Measurements from ENCODE around the gene VWA8. TPM values are rescaled to one million over a fixed set of nuclear protein-coding genes. Genes with fewer than 3 reads are reported as not detected.
"Not testable (repeated sequence)": the region's sequence is repeated elsewhere in the genome, so short reads cannot be mapped to it uniquely, and the experiment has no call there.

The VWA8 gene
- total RNA-seq, 2 experiments from 2014 or later, result 21.7 to 26.2 TPM

DNA sequence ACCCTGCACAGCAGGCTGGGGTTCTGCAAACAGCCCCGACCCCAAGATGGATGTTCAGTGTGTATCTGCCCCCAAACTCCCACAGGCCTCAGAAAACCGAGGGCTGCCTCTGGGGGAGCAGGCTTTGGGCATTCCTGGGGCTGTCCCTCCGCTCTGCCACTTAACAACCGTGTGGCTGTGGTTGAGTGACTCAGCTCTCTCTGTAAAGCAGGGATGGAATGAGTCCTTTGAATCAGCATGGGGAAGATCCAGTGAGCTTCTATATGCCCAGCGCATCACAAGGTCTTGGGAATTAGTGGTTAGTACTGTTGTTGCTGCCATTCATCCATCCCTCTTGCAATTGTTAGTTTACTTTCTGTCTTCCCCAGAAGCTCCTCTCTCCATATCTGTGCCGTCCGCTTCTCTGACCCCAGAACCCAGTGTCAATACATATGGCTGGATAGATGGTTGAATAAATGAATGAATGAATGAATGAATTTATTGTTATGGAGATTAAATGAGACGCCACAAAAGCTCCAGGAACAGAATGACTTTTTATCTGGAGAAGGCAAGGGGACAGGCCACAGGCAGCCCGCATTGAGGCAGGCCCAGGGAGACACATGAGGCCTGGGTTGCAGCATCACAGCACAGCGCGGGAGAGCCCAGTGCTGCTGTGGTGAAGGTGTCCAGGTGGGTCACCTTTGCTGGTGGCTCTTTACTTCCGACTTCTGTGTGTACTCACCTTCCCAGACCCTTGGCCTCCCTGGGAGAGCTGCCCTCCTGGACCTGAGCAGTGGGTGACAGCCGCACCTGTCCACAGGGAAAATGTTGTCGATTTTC lies 414.3 kb downstream of the VWA8 start:
- peak; percentile 91 for ATAC-seq
- H3K36me3 Mint-ChIP-seq (ENCODE audit: low read depth), result no peaks in the 10 kb centered on the region
- DNase-seq, result peak; percentile 55
- H3K27ac Mint-ChIP-seq, result no peak overlapping the region
- H3K9me3 Mint-ChIP-seq (ENCODE audit: low read depth), result peaks cover 2% of the 10 kb centered on the region
- peaks cover 21% of the 10 kb centered on the region for H3K4me1 Mint-ChIP-seq
- POLR2A ChIA-PET, result interaction anchor here (0.6 kb wide), 1 partner anchor 89 kb away, joined by 3 read pairs; the partner anchor contains the start of gene RGCC
- intact Hi-C loops (cut with DNase I, micrococcal nuclease), result no loop called here
- H3K4me3 Mint-ChIP-seq, result no peak overlapping the region
- no peaks in the 10 kb centered on the region for H3K27me3 Mint-ChIP-seq
- CTCF ChIA-PET, result no interaction called here

DNA sequence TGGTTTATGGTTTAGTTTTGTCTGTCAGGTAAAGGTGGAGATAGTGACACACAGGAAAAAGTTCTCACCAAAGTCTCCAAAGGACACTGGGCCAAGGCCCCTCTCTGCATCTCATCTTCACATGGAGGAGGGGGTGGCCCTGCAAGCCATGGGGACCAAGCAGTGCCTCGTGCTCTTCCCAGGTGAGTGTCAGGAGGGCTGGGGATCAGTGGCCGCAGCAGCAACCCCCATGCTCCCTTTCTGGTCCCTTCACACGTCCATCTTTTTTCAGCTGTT lies 415.5 kb downstream of the VWA8 start:
- ATAC-seq (peak; percentile 28), DNase-seq (no peak)
- H3K27ac Mint-ChIP-seq, result no peak overlapping the region
- intact Hi-C loops (cut with DNase I, micrococcal nuclease), result no loop called here
- peaks cover 2% of the 10 kb centered on the region for H3K9me3 Mint-ChIP-seq (ENCODE audit: low read depth)
- H3K4me3 Mint-ChIP-seq, result no peak overlapping the region
- CTCF ChIA-PET, result no interaction called here
- H3K4me1 Mint-ChIP-seq, result peaks cover 28% of the 10 kb centered on the region
- H3K27me3 Mint-ChIP-seq, result no peaks in the 10 kb centered on the region
- POLR2A ChIA-PET, result no interaction called here
- H3K36me3 Mint-ChIP-seq (ENCODE audit: low read depth), result no peaks in the 10 kb centered on the region

DNA sequence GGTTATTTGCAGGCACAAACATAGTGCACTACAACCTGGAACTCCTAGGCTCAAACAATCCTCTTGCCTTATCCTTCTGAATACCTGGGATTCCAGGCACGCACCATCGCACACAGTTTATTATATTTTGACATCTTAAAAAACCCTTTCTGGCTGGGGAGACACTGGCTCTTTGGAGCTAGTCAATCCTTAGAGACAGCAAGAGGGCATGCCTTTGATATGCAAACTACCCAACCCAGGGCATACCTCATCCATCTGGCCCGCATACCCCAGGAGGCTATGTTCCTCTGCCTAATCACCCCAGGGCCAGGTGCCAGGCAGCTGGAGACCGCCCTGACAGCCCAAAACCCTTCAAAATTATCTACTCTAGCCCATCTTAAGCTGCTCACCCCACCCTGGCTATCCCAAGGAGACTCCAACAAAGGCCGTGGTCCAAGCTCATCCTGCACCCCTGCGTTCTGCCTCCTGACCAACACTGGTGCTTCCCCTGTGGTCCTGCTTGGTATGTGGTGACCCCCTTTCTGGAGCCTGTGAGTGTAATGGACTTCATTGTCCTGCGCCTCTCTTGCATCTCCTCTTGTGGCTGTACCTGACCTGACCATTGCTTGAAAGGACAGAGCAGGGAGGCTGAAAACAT lies 417.1 kb downstream of the VWA8 start:
- DNase-seq (no peak), ATAC-seq (no peak)
- H3K9me3 Mint-ChIP-seq (ENCODE audit: low read depth), result peaks cover 5% of the 10 kb centered on the region
- intact Hi-C loops (cut with DNase I, micrococcal nuclease), result no loop called here
- H3K4me3 Mint-ChIP-seq, result no peak overlapping the region
- ChIA-PET CTCF (interaction anchor here (1.0 kb wide), 1 partner anchor 11 kb away, joined by 4 read pairs; no protein-coding TSS in a partner anchor), POLR2A (no interaction called here)
- no peak overlapping the region for H3K27ac Mint-ChIP-seq
- H3K27me3 Mint-ChIP-seq, result no peaks in the 10 kb centered on the region
- H3K4me1 Mint-ChIP-seq, result peaks cover 33% of the 10 kb centered on the region
- no peaks in the 10 kb centered on the region for H3K36me3 Mint-ChIP-seq (ENCODE audit: low read depth)

DNA sequence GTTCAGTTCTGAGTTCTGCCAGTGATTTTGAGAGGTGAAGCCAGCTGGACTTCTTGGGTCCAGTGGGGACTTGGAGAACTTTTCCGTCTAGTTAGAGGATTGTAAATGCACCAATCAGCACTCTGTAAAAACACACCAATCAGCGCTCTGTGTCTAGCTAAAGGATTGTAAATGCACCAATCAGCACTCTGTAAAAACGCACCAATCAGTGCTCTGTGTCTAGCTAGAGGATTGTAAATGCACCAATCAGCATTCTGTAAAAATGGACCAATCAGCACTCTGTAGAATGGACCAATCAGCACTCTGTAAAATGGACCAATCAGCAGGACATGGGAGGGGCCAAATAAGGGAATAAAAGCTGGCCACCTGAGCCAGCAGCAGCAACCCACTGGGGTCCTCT lies 418.1 kb downstream of the VWA8 start:
- ATAC-seq; CTCF ChIA-PET; intact Hi-C loops (cut with DNase I, micrococcal nuclease); H3K4me3 Mint-ChIP-seq; DNase-seq; H3K27ac Mint-ChIP-seq; H3K9me3 Mint-ChIP-seq (ENCODE audit: low read depth); H3K27me3 Mint-ChIP-seq; POLR2A ChIA-PET; H3K36me3 Mint-ChIP-seq (ENCODE audit: low read depth): not testable (repeated sequence)
- H3K4me1 Mint-ChIP-seq, result peaks cover 33% of the 10 kb centered on the region

DNA sequence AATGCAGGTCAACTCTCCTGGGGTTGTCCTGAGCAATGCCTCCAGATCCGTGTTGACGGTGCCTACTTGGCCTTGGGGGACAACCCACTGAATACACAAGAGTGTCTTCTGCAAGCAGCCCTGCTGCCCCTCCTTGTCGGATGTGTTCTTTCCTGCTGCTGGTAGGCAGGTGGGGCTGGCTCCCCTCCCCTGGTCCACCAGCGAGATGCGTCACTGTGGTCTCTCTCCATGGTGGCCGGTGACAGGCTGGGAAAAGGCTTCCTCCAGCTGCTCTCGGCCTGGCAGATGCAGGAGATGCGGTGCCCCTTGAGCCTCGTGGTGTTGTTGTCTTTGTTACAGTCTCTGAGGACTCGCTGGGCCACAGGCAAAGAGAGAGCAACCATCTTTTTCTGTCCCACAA lies 418.6 kb downstream of the VWA8 start:
- no peaks in the 10 kb centered on the region for H3K36me3 Mint-ChIP-seq (ENCODE audit: low read depth)
- H3K9me3 Mint-ChIP-seq (ENCODE audit: low read depth), result peaks cover 12% of the 10 kb centered on the region
- POLR2A ChIA-PET, result no interaction called here
- intact Hi-C loops (cut with DNase I, micrococcal nuclease), result no loop called here
- no peak overlapping the region for H3K27ac Mint-ChIP-seq
- H3K4me3 Mint-ChIP-seq, result no peak overlapping the region
- CTCF ChIA-PET, result no interaction called here
- H3K4me1 Mint-ChIP-seq, result peaks cover 33% of the 10 kb centered on the region
- ATAC-seq (no peak), DNase-seq (no peak)
- no peaks in the 10 kb centered on the region for H3K27me3 Mint-ChIP-seq

DNA sequence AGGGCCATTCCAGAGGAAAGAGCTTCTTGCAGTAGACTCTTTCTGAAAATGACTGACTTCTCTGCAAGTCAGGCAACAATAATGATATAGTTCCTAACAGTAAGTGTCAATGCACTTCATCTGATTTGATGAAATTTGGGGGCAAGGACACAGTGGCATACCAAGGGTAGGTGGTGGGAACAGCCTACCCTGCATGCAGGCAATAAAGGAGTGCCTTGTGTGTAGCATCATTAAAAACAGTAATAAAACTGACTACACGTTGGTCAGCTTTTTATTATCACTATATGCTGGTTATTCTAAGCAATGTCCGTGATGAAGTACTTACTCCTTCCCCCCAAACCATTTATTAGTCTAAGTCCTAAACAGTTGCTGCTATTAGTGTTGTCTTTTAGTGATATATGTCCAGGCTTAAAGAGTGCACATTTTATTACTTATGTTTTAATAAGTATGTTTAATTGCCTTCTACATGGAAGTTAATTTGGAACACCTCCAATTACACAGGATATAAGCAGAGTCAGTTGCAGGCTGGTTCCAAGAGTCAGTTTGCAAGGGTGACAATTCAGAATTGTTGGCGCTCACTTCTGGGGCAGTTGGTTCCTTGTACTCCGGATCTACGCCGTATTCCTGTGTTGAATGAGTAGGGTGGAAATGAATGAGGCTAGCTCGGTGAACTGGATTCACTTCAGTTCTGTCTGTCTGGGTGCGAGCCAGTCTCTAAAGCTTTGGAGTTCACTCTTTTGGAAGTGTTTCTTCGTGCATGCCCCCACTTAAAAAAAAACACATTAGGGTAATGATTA lies 419.6 kb downstream of the VWA8 start:
- no peak for DNase-seq
- Mint-ChIP-seq H3K4me3 (no peak overlapping the region), H3K27ac (no peak overlapping the region), H3K9me3 (ENCODE audit: low read depth) (peaks cover 13% of the 10 kb centered on the region), H3K4me1 (peaks cover 29% of the 10 kb centered on the region), H3K27me3 (no peaks in the 10 kb centered on the region), H3K36me3 (ENCODE audit: low read depth) (no peaks in the 10 kb centered on the region)
- no peak for ATAC-seq
- ChIA-PET POLR2A (no interaction called here), CTCF (interaction anchor here (0.7 kb wide), 1 partner anchor 764 kb away, joined by 3 read pairs; no protein-coding TSS in a partner anchor)
- intact Hi-C loops (cut with DNase I, micrococcal nuclease), result no loop called here

DNA sequence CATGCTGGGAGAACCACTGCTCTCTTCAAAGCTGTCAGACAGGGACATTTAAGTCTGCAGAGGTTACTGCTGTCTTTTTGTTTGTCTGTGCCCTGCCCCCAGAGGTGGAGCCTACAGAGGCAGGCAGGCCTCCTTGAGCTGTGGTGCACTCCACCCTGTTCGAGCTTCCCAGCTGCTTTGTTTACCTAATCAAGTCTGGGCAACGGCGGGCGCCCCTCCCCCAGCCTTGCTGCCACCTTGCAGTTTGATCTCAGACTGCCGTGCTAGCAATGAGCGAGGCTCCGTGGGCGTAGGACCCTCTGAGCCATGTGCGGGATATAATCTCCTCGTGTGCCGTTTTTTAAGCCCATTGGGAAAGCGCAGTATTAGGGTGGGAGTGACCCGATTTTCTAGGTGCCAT lies 420.7 kb downstream of the VWA8 start:
- H3K4me3 Mint-ChIP-seq; H3K27me3 Mint-ChIP-seq; ATAC-seq; CTCF ChIA-PET; H3K36me3 Mint-ChIP-seq (ENCODE audit: low read depth); intact Hi-C loops (cut with DNase I, micrococcal nuclease); H3K27ac Mint-ChIP-seq: not testable (repeated sequence)
- DNase-seq, result peak; percentile 27
- POLR2A ChIA-PET, result interaction anchor here (0.6 to 0.7 kb wide), 2 partner anchors 76 to 81 kb away, joined by 3 read pairs; no protein-coding TSS in a partner anchor
- Mint-ChIP-seq H3K4me1 (peaks cover 18% of the 10 kb centered on the region), H3K9me3 (ENCODE audit: low read depth) (peaks cover 13% of the 10 kb centered on the region)

DNA sequence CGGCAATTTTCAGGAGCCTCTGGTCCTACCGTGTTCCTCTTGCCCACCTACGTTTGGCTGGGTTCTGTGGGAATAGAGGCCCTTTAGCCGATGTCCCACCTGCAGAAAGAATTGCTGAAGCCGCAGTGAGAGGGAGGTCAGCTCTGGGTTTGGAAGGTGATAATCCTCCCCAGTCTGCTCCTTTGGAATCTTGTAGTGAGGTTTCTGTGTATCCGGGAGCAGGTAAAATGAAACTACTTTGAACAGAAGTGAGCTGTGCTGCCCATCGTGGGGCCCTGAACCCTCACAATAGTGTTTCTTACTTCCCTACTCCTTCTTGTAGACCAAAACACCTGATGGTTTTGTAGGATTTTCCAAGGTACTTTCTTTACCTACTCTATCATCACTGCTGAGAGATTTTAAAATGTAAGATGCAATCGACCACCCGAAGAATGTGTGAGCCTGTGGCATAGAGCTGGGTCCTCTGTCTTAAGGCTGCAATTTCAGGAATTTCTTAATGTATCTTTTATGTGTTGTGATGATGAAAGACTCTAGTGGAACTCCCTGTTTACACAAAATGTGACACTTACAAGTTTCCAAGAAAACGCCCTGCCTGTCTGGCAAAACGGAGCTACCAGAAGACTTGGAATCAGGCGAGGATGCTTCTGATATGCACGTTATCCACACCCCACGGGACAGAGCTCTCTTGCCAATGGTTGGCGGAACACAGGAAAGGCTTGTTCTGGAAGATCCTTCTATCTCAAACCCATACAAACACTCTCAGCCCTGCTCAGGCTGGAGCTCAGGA lies 427.4 kb downstream of the VWA8 start:
- Mint-ChIP-seq H3K4me3 (no peak overlapping the region), H3K36me3 (ENCODE audit: low read depth) (no peaks in the 10 kb centered on the region), H3K9me3 (ENCODE audit: low read depth) (peaks cover 7% of the 10 kb centered on the region), H3K27ac (no peak overlapping the region), H3K4me1 (no peaks in the 10 kb centered on the region), H3K27me3 (no peaks in the 10 kb centered on the region)
- DNase-seq, result no peak
- intact Hi-C loops (cut with DNase I, micrococcal nuclease), result no loop called here
- no peak for ATAC-seq
- ChIA-PET CTCF (interaction anchor here (0.5 to 1.4 kb wide), 3 partner anchors 10 to 1158 kb away, joined by 3 to 4 read pairs (median 3); no protein-coding TSS in a partner anchor), POLR2A (no interaction called here)

DNA sequence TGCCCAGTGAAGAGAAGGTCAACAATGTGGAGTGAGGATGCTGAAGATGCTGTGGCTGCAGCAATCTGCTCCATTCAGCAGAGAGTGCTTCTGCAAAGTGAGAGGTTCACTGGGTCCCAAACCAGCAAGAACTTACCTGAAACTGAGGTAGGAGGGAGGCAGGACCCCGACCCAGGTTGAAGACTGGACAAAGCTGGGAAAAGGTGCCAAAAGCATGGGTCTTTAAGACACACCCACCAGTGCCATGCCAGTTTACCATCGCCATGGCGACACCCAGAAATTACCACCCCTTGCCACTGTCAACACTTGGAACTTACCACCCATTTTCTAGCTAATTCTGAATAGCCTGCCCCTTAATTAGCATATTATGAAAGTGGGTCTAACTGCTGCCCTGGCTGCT lies 432.9 kb downstream of the VWA8 start:
- Mint-ChIP-seq H3K27ac (no peak overlapping the region), H3K27me3 (no peaks in the 10 kb centered on the region), H3K9me3 (ENCODE audit: low read depth) (no peaks in the 10 kb centered on the region), H3K4me1 (no peaks in the 10 kb centered on the region), H3K36me3 (ENCODE audit: low read depth) (no peaks in the 10 kb centered on the region), H3K4me3 (no peak overlapping the region)
- POLR2A ChIA-PET, result no interaction called here
- CTCF ChIA-PET, result interaction anchor here (1.0 kb wide), 1 partner anchor 17 kb away, joined by 3 read pairs; no protein-coding TSS in a partner anchor
- no peak for DNase-seq
- ATAC-seq, result no peak
- intact Hi-C loops (cut with DNase I, micrococcal nuclease), result no loop called here

DNA sequence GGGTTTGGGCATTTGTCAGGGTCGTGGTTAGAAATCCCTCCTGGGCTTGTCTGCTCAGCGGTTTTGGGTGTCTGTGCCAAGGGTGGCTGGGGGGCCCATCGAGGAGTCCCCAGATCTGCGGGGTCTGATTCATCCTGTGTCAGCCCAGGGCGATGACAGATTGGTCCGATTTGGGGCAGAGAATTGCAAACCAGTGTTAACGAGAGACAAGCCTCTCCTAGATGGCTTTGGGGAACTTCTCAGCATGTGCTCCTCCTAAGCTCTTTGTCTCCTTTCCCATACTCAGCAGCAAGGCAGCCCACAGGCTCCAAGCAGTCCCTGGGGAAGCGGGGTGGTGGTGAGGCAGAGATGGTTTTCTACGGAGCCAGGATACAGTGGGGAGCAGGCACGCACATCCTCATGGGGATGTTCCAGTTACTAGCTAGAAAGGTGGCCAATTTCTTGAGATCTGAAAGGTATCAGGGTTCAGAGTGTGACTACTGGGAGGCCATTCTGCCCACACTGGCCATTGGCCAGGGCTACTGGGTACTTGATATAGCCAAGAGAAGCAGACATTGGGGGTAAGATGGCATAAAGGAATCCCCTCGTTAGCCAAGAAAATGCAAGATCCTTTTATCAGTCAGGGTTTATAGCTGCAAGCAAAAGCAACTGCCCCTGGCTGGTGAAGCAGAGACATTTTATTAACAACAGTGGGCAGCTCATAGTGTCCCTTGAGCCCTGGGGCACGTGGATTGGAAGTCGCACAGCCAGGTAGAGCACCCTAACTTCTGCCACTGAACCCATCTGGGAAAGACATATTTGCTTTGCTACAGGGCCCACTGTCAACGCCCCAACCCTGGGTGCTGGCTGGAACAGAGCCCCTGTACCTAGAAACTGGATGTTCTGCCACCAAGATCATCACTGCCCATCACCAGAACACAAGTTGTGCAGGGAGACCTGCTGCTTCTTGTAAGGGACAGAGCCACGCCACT lies 440.0 kb downstream of the VWA8 start:
- Mint-ChIP-seq H3K27ac (no peak overlapping the region), H3K4me1 (no peaks in the 10 kb centered on the region), H3K9me3 (ENCODE audit: low read depth) (no peaks in the 10 kb centered on the region), H3K4me3 (no peak overlapping the region), H3K27me3 (no peaks in the 10 kb centered on the region), H3K36me3 (ENCODE audit: low read depth) (no peaks in the 10 kb centered on the region)
- intact Hi-C loops (cut with DNase I, micrococcal nuclease), result no loop called here
- POLR2A ChIA-PET, result no interaction called here
- no peak for ATAC-seq
- no peak for DNase-seq
- CTCF ChIA-PET, result interaction anchor here (0.6 kb wide), 1 partner anchor 61 kb away, joined by 3 read pairs; no protein-coding TSS in a partner anchor
